H1 (cell line): Measurements from ENCODE around the gene GATD1. TPM values are rescaled to one million over a fixed set of nuclear protein-coding genes. Genes with fewer than 3 reads are reported as not detected.

ENCODE experiments used
- BCL11A ChIP-seq, 2 experiments: IDR thresholded peaks; one replicate each; pipeline ENCODE4 v1.6.1; 2011; ENCODE audit warnings: low read depth in 2 of 2, low read length in 2 of 2, mild to moderate bottlenecking in 2 of 2
- CTBP2 ChIP-seq: IDR thresholded peaks from 2 replicates; pipeline ENCODE4 v1.7.0; 2011; ENCODE audit warnings: borderline replicate concordance, mild to moderate bottlenecking, moderate library complexity, mixed read lengths, low read length; ENCODE audit not compliant: insufficient read depth, insufficient read length
- EP300 ChIP-seq, 2 experiments: IDR thresholded peaks; 1 replicate in 1 of 2; 2 replicates in 1 of 2; pipeline ENCODE4 v1.6.1; 2011 to 2012; ENCODE audit warnings: low read depth in 2 of 2, low read length in 2 of 2, mild to moderate bottlenecking in 2 of 2, borderline replicate concordance in 1 of 2, inconsistent platforms in 1 of 2, moderate library complexity in 1 of 2
- EZH2 ChIP-seq: fragments of 200-600 bp; sonication (generic); IDR thresholded peaks from 2 replicates; pipeline ENCODE4 v1.7.1; 2012; ENCODE audit warnings: low read depth, mild to moderate bottlenecking, moderate library complexity, low read length, inconsistent platforms; ENCODE audit not compliant: severe bottlenecking
- KDM5A ChIP-seq: fragments of 200-600 bp; IDR thresholded peaks from 2 replicates; pipeline ENCODE4 v1.7.1; 2012; ENCODE audit warnings: mild to moderate bottlenecking, low read length, inconsistent platforms, mixed read lengths
- POLR2A ChIP-seq, 2 experiments: IDR thresholded peaks; 1 replicate in 1 of 2; 2 replicates in 1 of 2; pipeline ENCODE4 v1.6.1; 2011; ENCODE audit warnings: low read depth in 2 of 2, low read length in 2 of 2, mild to moderate bottlenecking in 2 of 2; ENCODE audit errors: control extremely low read depth in 1 of 2
- POU5F1 ChIP-seq: IDR thresholded peaks from 2 replicates; pipeline ENCODE4 v1.6.1; 2011; ENCODE audit warnings: low read depth, mild to moderate bottlenecking, low read length, moderate library complexity
- SUZ12 ChIP-seq: fragments of 200-600 bp; sonication (generic); IDR thresholded peaks from 2 replicates; pipeline ENCODE4 v1.6.1; 2012; ENCODE audit warnings: mild to moderate bottlenecking, inconsistent platforms, low read length, moderate library complexity, mixed read lengths
- TAF7 ChIP-seq: optimal IDR thresholded peaks from 2 replicates; pipeline ENCODE3; 2011; ENCODE audit warnings: low read depth, mild to moderate bottlenecking, inconsistent platforms, low read length, moderate library complexity, borderline replicate concordance
- polyA plus RNA-seq, 7 experiments: library from polyadenylated mRNA; depleted of rRNA in 3 of 7; stranded (reverse) in 5 of 7; unstranded in 2 of 7; fragments of >200 nt in 5 of 7; fragments of 200-250 nt in 2 of 7; gene quantifications; 1 replicate in 5 of 7; 2 replicates in 1 of 7; 4 replicates in 1 of 7; pipeline versions ENCODE4 v1.2.1 to v1.2.3, GENCODE V29; 2011 to 2013; ENCODE audit warnings: missing spikeins in 2 of 7, mixed read lengths in 2 of 7
- total RNA-seq: library from RNA; stranded (reverse); fragmentation: NEBNext Ultra II Directional; extraction: Animal tissue kit (Norgen Biotek cat#: 25700); gene quantifications from 2 replicates; pipeline ENCODE4 v1.2.1, GENCODE V29; 2021

The GATD1 gene
- total and polyA plus RNA-seq, 2 of the 8 experiments (the other 6 are each of a cell fraction or from before 2014, with no cell fraction given): 47.5 to 54.8 TPM

DNA sequence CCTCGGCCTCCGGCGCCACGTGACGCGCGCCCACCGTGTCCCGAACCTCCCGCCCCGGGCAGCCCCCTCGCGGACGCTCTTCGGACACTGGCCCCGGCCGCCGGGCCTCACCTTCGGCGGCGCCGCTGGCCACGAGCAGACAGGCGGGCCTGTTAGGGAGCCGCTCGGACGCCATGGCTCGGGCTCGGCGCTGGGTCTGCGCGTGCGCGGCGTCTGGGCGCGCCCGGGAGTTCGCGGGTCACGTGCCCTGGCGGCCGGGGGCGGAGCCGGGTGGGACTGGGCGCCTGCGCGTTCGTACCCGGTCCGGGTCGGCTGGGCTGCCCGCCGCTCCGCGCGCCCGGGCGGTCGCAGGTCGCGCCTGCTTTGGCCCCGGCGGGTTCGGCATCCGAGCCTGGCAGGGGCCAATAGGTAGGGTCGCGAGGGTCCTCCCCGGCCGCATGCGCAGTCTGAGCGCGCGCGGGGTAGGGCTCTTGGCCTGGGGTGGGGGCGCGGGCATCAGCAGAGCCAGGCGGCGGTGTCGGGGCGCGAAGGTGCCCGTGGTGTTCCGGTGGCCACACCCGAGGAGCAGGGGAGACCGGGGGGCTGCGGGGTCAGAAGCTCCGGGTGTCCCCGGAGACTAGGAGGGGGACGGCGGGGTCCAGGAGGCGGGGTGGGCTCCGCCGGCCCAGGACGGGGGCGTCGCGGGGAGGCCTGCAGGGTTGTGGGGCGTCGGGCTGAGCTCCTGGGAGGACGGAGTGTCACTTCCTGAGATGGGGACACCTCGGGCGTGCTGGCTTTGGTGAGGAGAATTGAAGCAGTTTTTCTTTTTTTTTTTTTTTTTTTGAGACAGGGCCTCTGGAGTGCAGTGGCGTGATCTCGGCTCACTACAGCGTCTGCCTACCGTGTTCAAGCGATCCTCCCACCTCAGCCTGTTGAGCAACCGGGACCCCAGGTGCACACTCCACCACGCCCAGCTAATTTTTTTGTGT, at the start of gene GATD1 (continued):
- no peak for TF ChIP-seq SUZ12
- TF ChIP-seq POLR2A (IDR thresholded peaks at IDR 0.05; ENCODE audit: control extremely low read depth in 1 of 2, low read depth in 2 of 2, low read length in 2 of 2): peak in 1 of 2 experiments; percentile 80; a peak in 2 of 3 replicates
- no peak for TF ChIP-seq EZH2
- TF ChIP-seq EP300 (IDR thresholded peaks at IDR 0.05; ENCODE audit: borderline replicate concordance in 1 of 2, low read depth in 2 of 2, low read length in 2 of 2): no peak
- TF ChIP-seq KDM5A: no peak
- no peak for TF ChIP-seq CTBP2
- no peak for TF ChIP-seq POU5F1
- peak; percentile 50 for TF ChIP-seq TAF7
- TF ChIP-seq BCL11A (IDR thresholded peaks at IDR 0.05; ENCODE audit: low read depth in 2 of 2, low read length in 2 of 2): no peak
